HCT116 (cell line): ENCODE results near the gene HLA-DPA1. TPM values are rescaled to one million over a fixed set of nuclear protein-coding genes. Genes with fewer than 3 reads are reported as not detected.

ENCODE experiments used
- ATAC-seq: fragments of 200-7000 bp; cut with Tn5 transposase; 2 replicates; pipeline ENCODE4 v1.9.1; 2020; ENCODE audit warnings: mild to moderate bottlenecking, moderate library complexity
- BruUV-seq: library from RNA; stranded (reverse); fragments of 400-500 nt; replicated peaks from 2 replicates; lab custom pipeline; 2021; lab: Mats Ljungman, UMichigan
- CTCF ChIA-PET: fragments of 300-600 bp; sonication (Branson Sonifier 250); formaldehyde crosslinking; loops from one replicate; lab custom pipeline; 2021; ENCODE audit warnings: antibody characterized with exemption; lab: Charles Lee
- POLR2A ChIA-PET: fragments of 300-600, 350-600 bp; sonication (Branson Sonifier 250); formaldehyde crosslinking; loops from one replicate; lab custom pipeline; 2021; ENCODE audit warnings: antibody characterized with exemption; lab: Charles Lee
- RAD21 ChIA-PET, 2 experiments: fragments of 300-600 bp; sonication (Branson Sonifier 250); formaldehyde crosslinking; loops; one replicate each; lab custom pipeline; 2023; ENCODE audit warnings: low total read pairs in 2 of 2; ENCODE audit not compliant: uncharacterized antibody in 2 of 2, unreplicated experiment in 2 of 2, low non-redundant PET in 1 of 2; lab: Charles Lee
- DNase-seq: peaks from one replicate; pipeline ENCODE4 v3.0.0-alpha.2; 2010; ENCODE audit warnings: low read depth, low spot score
- H2AFZ ChIP-seq: fragments of 200-600 bp; shearing (Covaris generic), sonication (generic); 2 replicates; pipeline ENCODE4 v1.6.1; 2017; ENCODE audit warnings: low read depth, mixed run types, mixed read lengths, antibody characterized with exemption, low read length; ENCODE audit not compliant: poor library complexity, severe bottlenecking
- H3K27ac ChIP-seq: 2 replicates; pipeline ENCODE4 v1.5.1; 2012; ENCODE audit warnings: low read depth, low read length
- H3K27me3 ChIP-seq: fragments of 200-600 bp; sonication (generic); 2 replicates; pipeline ENCODE4 v1.6.1; 2016; ENCODE audit warnings: mixed run types, low read length, mixed read lengths; ENCODE audit not compliant: insufficient read depth
- H3K36me3 ChIP-seq, 2 experiments: fragments of 200-500 bp in 1 of 2; fragments of 200-600 bp in 1 of 2; sonication (Bioruptor generic) in 1 of 2; sonication (generic) in 1 of 2; 2 replicates each; pipeline versions ENCODE4 v1.5.1 to v1.6.1; 2014 to 2016; ENCODE audit warnings: low read length in 2 of 2, inconsistent platforms in 1 of 2, mixed read lengths in 1 of 2, mixed run types in 1 of 2; ENCODE audit not compliant: insufficient read depth in 2 of 2, control insufficient read depth in 1 of 2
- H3K4me1 ChIP-seq, 2 experiments: fragments of 200-600 bp in 1 of 2; sonication (generic) in 1 of 2; 2 replicates each; pipeline versions ENCODE4 v1.5.1 to v1.6.1; 2012 to 2017; ENCODE audit warnings: low read length in 2 of 2, inconsistent platforms in 1 of 2, mild to moderate bottlenecking in 1 of 2, mixed read lengths in 1 of 2, mixed run types in 1 of 2, moderate library complexity in 1 of 2; ENCODE audit not compliant: insufficient read depth in 2 of 2, control insufficient read depth in 1 of 2
- H3K4me2 ChIP-seq: fragments of 200-600 bp; sonication (generic); 2 replicates; pipeline ENCODE4 v1.6.1; 2017; ENCODE audit warnings: mixed run types, low read length, mixed read lengths
- H3K4me3 ChIP-seq, 2 experiments: fragments of 200-600 bp in 1 of 2; sonication (generic) in 1 of 2; replicated peaks in 1 of 2; 2 replicates each; pipeline ENCODE4 v1.5.1; 2011 to 2016; ENCODE audit warnings: low read length in 2 of 2, control low read depth in 1 of 2, low read depth in 1 of 2, mild to moderate bottlenecking in 1 of 2, mixed read lengths in 1 of 2, mixed run types in 1 of 2
- H3K79me2 ChIP-seq: fragments of 200-600 bp; sonication (generic); 2 replicates; pipeline ENCODE4 v1.6.1; 2017; ENCODE audit warnings: mild to moderate bottlenecking, mixed run types, low read length, moderate library complexity, mixed read lengths; ENCODE audit not compliant: insufficient read depth
- H3K9ac ChIP-seq: fragments of 200-600 bp; sonication (generic); 2 replicates; pipeline ENCODE4 v1.6.1; 2016; ENCODE audit warnings: low read length, mixed read lengths
- H3K9me2 ChIP-seq: fragments of 200-600 bp; sonication (generic), shearing (Covaris generic); 2 replicates; pipeline ENCODE4 v1.6.1; 2017; ENCODE audit warnings: mixed run types, mild to moderate bottlenecking, moderate library complexity; ENCODE audit not compliant: insufficient read depth
- H3K9me3 ChIP-seq, 2 experiments: fragments of 200-500 bp in 1 of 2; fragments of 200-600 bp in 1 of 2; sonication (Bioruptor generic) in 1 of 2; sonication (generic) in 1 of 2; 2 replicates each; pipeline ENCODE4 v1.6.1; 2014 to 2017; ENCODE audit warnings: low read length in 2 of 2, mixed read lengths in 2 of 2, inconsistent platforms in 1 of 2, low read depth in 1 of 2, mild to moderate bottlenecking in 1 of 2, mixed run types in 1 of 2, moderate library complexity in 1 of 2; ENCODE audit not compliant: control insufficient read depth in 1 of 2, insufficient read depth in 1 of 2
- H4K20me1 ChIP-seq: fragments of 200-600 bp; sonication (generic), shearing (Covaris generic); 2 replicates; pipeline ENCODE4 v1.6.1; 2017; ENCODE audit warnings: mixed run types, mild to moderate bottlenecking, moderate library complexity; ENCODE audit not compliant: insufficient read depth
- CBX3 ChIP-seq: IDR thresholded peaks from 2 replicates; pipeline ENCODE4 v1.6.1; 2012; ENCODE audit warnings: low read depth
- CEBPB ChIP-seq: IDR thresholded peaks from 2 replicates; pipeline ENCODE4 v1.6.1; 2012; ENCODE audit warnings: low read depth
- EGR1 ChIP-seq: IDR thresholded peaks from 2 replicates; pipeline ENCODE4 v1.6.1; 2012; ENCODE audit warnings: low read depth
- ELF1 ChIP-seq: IDR thresholded peaks from 2 replicates; pipeline ENCODE4 v1.6.1; 2012; ENCODE audit warnings: low read depth, borderline replicate concordance
- EZH2 ChIP-seq: fragments of 200-600 bp; sonication (generic); IDR thresholded peaks from 2 replicates; pipeline ENCODE4 v1.6.1; 2017; ENCODE audit warnings: antibody characterized with exemption, mixed run types
- EZH2phosphoT487 ChIP-seq: fragments of 200-600 bp; IDR thresholded peaks from 2 replicates; pipeline ENCODE4 v1.6.1; 2018; ENCODE audit warnings: antibody characterized with exemption, borderline replicate concordance
- FOSL1 ChIP-seq: IDR thresholded peaks from 2 replicates; pipeline ENCODE4 v1.6.1; 2012; ENCODE audit warnings: low read depth
- POLR2A ChIP-seq: IDR thresholded peaks from 2 replicates; pipeline ENCODE4 v1.7.0; 2011; ENCODE audit warnings: borderline replicate concordance; ENCODE audit not compliant: insufficient read depth, insufficient read length; ENCODE audit errors: extremely low read depth
- POLR2AphosphoS5 ChIP-seq: IDR thresholded peaks from 2 replicates; pipeline ENCODE4 v1.6.1; 2011; ENCODE audit warnings: mild to moderate bottlenecking, low read depth, low read length, moderate library complexity
- RAD21 ChIP-seq: IDR thresholded peaks from 2 replicates; pipeline ENCODE4 v1.6.1; 2012; ENCODE audit warnings: low read depth, mild to moderate bottlenecking
- SIN3A ChIP-seq: IDR thresholded peaks from 2 replicates; pipeline ENCODE4 v1.6.1; 2012; ENCODE audit warnings: low read depth
- SP1 ChIP-seq: IDR thresholded peaks from 2 replicates; pipeline ENCODE4 v1.6.1; 2012; ENCODE audit warnings: low read depth
- SRF ChIP-seq: IDR thresholded peaks from 2 replicates; pipeline ENCODE4 v1.6.1; 2012; ENCODE audit warnings: low read depth
- TCF7L2 ChIP-seq: IDR thresholded peaks from 2 replicates; pipeline ENCODE4 v1.7.0; 2011; ENCODE audit warnings: borderline replicate concordance, inconsistent platforms; ENCODE audit not compliant: insufficient read depth, insufficient read length; ENCODE audit errors: extremely low read depth
- ZFX ChIP-seq: fragments of 450-650 bp; IDR thresholded peaks from 2 replicates; pipeline ENCODE4 v1.6.1; 2017
- ZNF274 ChIP-seq: fragments of 200-500 bp; sonication (Bioruptor generic); IDR thresholded peaks from 2 replicates; pipeline ENCODE4 v1.6.1; 2014; ENCODE audit warnings: mild to moderate bottlenecking, low read depth, low read length, inconsistent platforms
- intact Hi-C: fragments of 100-400 bp; cut with micrococcal nuclease; formaldehyde crosslinking; loops from 2 replicates; pipeline ENCODE4 v1.10.0; 2022
- total RNA-seq: library from RNA; stranded (reverse); gene quantifications from one replicate; pipeline ENCODE4 v1.2.1, GENCODE V29; 2021; ENCODE audit not compliant: unreplicated experiment
- TF ChIP-seq, protein P1 (sequence below): IDR thresholded peaks from 2 replicates; pipeline ENCODE4 v1.6.1; 2012
- TF ChIP-seq, protein P2 (sequence below): IDR thresholded peaks from 2 replicates; pipeline ENCODE4 v1.6.1; 2012
- TF ChIP-seq, protein P3 (sequence below): IDR thresholded peaks from 2 replicates; pipeline ENCODE4 v1.6.1; 2012; ENCODE audit warnings: low read depth
- TF ChIP-seq, protein P4 (sequence below): IDR thresholded peaks from 2 replicates; pipeline ENCODE4 v1.6.1; 2011; ENCODE audit warnings: mild to moderate bottlenecking, low read length, moderate library complexity; ENCODE audit not compliant: insufficient replicate concordance; ENCODE audit errors: extremely low read depth

Gene HLA-DPA1
- total RNA-seq, 1 experiment from 2014 or later = 0.89 TPM

DNA sequence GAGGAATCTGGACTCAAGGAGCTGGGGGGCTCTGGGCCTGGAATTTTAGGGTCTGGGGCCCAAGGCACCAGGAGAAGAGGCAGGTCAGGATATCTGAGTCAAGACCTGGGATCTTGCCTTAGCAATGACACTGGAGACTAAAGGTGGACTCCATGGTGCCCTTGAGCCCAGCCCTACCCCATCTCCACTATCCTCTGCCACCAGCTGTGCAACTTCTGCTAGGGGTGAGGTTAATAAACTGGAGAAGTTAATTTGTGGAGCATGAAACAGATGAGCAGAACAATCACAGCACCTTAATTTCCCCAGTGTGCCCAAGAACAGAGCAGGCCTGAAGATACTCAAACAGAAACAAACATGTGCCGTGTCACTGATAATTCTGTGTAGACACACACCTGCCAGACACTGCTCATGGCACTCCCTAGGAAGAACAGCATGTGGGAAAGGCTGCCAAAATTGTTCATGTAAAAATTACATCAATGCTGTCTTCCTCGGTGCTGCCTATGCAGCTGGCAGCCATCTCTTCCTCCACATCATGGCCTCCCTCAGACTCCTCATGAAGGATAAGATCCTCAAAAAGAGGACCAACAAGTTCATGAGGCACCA lies 5.6 kb upstream of the HLA-DPA1 start:
- Histone ChIP-seq H3K27ac (no peak overlapping the region), H3K36me3 (no peaks in the 10 kb centered on the region), H3K27me3 (no peaks in the 10 kb centered on the region), H4K20me1 (no peaks in the 10 kb centered on the region), H2AFZ (no peak overlapping the region), H3K4me2 (no peak overlapping the region), H3K9me2 (no peaks in the 10 kb centered on the region), H3K9me3 (no peaks in the 10 kb centered on the region), H3K4me3 (no peak overlapping the region), H3K79me2 (no peaks in the 10 kb centered on the region), H3K9ac (no peak overlapping the region), H3K4me1 (peaks cover 0 to 6% of the 10 kb centered on the region in 2 experiments; a peak in 1 of 4 replicates)
- ChIA-PET CTCF (no interaction called here), POLR2A (interaction anchor here (0.5 kb wide), 1 partner anchor 179 kb away, joined by 4 read pairs; no protein-coding TSS in a partner anchor), RAD21 (no interaction called here)
- intact Hi-C loops = no loop called here
- ATAC-seq = no peak
- TF ChIP-seq CEBPB (no peak), POLR2A (no peak), SRF (no peak), TCF7L2 (no peak), RAD21 (no peak), FOSL1 (no peak), ZNF274 (no peak), EGR1 (no peak), CBX3 (no peak), ELF1 (no peak), SIN3A (no peak), POLR2AphosphoS5 (no peak), SP1 (no peak), EZH2phosphoT487 (no peak), ZFX (no peak), EZH2 (no peak)
- TF ChIP-seq, protein P1, sequence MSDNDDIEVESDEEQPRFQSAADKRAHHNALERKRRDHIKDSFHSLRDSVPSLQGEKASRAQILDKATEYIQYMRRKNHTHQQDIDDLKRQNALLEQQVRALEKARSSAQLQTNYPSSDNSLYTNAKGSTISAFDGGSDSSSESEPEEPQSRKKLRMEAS = no peak
- TF ChIP-seq, protein P2, sequence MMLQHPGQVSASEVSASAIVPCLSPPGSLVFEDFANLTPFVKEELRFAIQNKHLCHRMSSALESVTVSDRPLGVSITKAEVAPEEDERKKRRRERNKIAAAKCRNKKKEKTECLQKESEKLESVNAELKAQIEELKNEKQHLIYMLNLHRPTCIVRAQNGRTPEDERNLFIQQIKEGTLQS = no peak
- TF ChIP-seq, protein P3, sequence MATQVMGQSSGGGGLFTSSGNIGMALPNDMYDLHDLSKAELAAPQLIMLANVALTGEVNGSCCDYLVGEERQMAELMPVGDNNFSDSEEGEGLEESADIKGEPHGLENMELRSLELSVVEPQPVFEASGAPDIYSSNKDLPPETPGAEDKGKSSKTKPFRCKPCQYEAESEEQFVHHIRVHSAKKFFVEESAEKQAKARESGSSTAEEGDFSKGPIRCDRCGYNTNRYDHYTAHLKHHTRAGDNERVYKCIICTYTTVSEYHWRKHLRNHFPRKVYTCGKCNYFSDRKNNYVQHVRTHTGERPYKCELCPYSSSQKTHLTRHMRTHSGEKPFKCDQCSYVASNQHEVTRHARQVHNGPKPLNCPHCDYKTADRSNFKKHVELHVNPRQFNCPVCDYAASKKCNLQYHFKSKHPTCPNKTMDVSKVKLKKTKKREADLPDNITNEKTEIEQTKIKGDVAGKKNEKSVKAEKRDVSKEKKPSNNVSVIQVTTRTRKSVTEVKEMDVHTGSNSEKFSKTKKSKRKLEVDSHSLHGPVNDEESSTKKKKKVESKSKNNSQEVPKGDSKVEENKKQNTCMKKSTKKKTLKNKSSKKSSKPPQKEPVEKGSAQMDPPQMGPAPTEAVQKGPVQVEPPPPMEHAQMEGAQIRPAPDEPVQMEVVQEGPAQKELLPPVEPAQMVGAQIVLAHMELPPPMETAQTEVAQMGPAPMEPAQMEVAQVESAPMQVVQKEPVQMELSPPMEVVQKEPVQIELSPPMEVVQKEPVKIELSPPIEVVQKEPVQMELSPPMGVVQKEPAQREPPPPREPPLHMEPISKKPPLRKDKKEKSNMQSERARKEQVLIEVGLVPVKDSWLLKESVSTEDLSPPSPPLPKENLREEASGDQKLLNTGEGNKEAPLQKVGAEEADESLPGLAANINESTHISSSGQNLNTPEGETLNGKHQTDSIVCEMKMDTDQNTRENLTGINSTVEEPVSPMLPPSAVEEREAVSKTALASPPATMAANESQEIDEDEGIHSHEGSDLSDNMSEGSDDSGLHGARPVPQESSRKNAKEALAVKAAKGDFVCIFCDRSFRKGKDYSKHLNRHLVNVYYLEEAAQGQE = no peak
- TF ChIP-seq, protein P4, sequence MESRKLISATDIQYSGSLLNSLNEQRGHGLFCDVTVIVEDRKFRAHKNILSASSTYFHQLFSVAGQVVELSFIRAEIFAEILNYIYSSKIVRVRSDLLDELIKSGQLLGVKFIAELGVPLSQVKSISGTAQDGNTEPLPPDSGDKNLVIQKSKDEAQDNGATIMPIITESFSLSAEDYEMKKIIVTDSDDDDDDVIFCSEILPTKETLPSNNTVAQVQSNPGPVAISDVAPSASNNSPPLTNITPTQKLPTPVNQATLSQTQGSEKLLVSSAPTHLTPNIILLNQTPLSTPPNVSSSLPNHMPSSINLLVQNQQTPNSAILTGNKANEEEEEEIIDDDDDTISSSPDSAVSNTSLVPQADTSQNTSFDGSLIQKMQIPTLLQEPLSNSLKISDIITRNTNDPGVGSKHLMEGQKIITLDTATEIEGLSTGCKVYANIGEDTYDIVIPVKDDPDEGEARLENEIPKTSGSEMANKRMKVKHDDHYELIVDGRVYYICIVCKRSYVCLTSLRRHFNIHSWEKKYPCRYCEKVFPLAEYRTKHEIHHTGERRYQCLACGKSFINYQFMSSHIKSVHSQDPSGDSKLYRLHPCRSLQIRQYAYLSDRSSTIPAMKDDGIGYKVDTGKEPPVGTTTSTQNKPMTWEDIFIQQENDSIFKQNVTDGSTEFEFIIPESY = no peak
- BruUV-seq = no TSS peak
- no peak for DNase-seq
